HG03039 (cell line): ENCODE data around the gene MAMDC4.
"Not testable (repeated sequence)": the region's sequence is repeated elsewhere in the genome, so short reads cannot be mapped to it uniquely, and the experiment has no call there.

Experiments used
- ATAC-seq: cut with Tn5 transposase; IDR thresholded peaks from one replicate; pipeline ENCODE4 v1.9.1; 2021; ENCODE audit warnings: mild to moderate bottlenecking, moderate library complexity; ENCODE audit not compliant: unreplicated experiment

MAMDC4 gene

DNA sequence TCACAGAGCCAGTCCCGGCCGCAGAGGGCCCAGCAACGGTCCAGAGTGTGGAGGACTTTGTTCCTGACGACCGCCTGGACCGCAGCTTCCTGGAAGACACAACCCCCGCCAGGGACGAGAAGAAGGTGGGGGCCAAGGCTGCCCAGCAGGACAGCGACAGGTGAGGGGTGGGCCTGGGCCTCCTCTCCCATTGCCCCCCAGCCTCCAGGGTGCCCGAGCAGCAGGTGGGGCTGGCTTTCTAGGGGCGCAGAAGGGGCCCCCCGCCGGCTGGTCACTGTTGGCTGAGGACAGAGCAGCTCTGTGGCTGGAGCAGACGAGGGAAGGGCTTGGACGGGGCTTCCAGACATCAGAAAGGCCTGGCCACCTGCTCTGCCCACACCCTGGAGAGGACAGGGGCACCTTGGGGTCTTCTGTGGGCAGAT lies 14.3 kb upstream of the MAMDC4 start:
- not testable (repeated sequence) for ATAC-seq

DNA sequence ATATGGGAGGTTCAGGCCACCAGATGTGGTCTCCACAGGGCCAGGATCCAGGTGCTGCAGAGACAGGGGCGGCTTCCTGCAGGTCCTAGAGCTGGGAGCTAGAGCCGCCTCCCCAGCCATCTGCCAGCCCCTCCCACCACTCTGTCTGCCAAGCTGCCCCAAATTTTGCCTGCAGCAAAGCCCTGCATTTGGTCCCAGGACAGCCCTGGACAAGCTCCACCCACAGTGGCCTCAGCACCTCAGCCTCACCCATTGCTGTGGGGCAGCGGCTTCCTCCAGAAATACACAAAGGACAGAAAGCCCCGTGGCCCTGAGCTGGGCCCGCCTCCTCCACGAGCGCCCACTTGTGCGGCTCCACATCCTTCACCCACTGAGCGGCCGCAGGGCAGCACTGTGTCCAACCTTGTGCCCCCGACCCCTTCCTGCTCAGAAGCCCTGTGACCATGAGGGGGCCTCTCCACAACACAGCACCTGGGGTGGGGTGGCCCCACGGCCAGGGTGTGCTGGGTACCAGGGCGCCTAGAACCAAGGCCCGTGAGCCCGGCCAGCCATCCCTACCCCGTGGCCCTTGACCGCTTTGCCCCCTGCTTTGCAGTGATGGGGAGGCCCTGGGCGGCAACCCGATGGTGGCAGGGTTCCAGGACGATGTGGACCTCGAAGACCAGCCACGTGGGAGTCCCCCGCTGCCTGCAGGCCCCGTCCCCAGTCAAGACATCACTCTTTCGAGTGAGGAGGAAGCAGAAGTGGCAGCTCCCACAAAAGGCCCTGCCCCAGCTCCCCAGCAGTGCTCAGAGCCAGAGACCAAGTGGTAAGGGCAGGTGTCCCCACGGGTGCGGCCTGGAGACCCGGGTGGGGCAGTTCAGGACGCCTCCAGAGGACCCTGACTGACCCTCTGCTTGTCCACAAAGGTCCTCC lies 13.6 kb upstream of the MAMDC4 start:
- no peak for ATAC-seq

DNA sequence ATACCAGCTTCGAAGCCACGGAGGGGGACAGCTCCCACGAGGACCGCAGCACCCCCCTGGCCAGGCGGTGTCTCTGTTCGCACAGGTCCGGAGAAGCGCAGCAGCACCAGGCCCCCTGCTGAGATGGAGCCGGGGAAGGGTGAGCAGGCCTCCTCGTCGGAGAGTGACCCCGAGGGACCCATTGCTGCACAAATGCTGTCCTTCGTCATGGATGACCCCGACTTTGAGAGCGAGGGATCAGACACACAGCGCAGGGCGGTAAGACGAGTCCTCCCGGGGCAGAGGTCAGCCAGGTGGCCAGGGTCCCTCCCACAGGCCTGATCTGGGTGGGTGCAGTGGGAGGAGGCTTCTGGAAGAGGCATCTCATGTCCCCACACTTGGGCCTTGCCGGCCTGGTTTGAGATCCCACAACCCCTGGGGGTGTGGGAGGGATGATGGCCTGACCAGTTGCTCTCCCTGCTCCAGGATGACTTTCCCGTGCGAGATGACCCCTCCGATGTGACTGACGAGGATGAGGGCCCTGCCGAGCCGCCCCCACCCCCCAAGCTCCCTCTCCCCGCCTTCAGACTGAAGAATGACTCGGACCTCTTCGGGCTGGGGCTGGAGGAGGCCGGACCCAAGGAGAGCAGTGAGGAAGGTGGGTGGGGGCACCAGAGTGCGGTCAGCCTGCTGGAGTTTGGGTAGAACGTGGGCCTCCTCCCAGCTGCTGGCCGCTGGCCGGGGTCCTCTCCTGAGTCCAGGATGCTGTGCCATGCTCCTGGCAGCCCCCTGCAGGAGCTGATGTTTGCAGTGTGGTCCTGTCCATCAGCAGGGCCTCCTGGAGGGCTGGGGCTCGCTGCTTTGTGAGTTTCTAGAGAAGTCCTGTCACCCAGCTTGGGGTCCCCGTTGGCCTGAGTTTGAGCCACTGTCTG lies 12.7 kb upstream of the MAMDC4 start:
- ATAC-seq = no peak

DNA sequence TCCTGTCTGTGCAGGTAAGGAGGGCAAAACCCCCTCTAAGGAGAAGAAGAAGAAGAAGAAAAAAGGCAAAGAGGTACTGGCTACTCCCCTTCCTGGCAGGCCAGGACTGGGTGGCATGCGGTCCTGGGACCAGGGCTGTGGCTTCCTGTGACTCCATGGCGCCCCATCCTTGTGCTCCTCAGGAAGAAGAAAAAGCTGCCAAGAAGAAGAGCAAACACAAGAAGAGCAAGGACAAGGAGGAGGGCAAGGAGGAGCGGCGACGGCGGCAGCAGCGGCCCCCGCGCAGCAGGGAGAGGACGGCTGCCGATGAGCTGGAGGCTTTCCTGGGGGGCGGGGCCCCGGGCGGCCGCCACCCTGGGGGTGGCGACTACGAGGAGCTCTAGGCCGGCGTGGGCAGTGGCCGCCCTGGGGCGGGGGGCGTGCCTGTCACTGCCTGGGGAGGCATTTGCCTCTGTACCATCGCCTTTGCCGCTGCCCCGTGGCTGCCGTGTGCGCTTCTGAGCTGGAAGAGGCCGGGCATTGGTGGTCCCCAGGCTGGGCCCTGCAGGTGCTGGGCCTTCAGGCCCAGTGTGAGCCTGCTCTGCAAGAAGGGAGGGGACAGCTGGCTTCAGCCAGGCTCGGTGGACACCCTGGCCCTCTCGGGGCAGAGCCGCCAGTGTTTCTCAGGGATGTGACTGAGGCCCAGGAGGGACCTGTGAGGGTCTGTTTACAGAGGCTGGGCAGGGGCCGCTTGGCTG lies 11.8 kb upstream of the MAMDC4 start:
- no peak for ATAC-seq

DNA sequence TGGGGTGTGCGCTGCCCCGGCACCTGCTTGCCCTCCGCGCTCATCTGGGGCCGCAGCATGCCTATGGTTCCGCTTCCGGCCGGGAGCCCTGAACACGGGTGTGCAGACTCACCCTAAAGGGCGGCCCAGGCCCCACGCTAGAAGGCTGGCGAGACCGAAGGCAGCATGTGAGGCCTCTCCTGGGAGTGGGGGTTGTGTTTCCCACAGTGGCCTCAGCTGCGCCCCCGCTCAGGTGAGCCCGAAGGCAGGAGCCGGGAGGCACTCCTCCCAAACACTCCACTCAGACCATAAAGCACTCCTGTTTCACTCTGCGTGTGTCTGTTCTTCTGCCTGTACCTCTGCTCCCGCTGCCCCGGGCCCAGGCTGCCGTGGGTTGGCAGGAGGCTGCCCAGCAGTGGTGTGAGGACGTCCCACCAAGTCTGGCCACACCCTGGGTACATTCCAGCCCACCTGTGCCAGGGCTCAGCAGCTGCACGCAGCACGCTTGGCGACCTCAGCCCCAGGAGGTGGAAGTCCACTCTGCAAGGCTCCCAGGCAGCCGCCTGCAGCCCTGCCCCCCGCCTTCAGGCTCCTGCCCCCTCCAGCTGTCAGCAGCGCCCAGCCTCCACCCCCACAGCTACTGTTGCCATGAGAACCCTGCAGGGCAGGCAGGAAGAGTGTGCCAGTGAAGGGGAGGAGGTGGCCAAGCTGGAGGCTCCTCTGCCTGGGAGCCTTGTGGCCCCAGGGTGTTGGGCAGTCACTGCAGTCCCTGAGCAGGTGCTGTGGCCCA lies 11.1 kb upstream of the MAMDC4 start:
- no peak for ATAC-seq

DNA sequence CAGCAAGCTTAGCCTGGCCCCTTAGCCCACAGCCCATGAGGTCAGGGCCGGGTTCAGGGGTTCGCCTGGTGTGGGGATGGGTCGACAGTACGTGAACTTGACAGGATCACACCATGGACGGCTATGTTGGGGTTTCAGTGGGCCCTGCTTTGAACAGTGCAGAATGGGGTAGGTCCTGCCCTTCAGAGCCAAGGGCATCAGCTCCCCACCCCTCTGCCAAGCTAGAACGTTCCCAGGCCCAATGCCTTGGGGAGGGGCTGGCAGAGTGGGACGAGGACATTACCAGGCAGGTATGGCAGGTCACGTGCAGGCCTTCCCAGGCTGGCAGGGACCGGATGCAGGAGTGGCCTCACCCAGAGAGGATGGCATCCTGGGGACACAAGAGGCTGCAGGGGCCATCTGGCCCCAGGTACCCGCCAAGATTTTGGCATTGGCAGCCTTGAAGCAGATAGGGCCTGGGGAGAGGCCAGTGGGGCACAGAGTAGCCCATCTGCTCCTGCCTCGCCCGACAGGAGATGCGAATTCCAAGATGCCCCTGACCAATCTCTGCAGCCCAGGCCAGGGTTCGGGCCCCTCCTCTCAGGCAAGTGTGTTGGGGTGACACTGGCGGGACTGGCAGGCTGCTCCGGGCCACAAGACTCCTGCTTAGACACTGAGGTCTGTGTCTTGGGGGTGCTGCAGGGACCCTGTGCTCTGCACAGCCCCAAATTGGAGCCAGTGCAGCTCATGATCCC lies 10.3 kb upstream of the MAMDC4 start:
- not testable (repeated sequence) for ATAC-seq

DNA sequence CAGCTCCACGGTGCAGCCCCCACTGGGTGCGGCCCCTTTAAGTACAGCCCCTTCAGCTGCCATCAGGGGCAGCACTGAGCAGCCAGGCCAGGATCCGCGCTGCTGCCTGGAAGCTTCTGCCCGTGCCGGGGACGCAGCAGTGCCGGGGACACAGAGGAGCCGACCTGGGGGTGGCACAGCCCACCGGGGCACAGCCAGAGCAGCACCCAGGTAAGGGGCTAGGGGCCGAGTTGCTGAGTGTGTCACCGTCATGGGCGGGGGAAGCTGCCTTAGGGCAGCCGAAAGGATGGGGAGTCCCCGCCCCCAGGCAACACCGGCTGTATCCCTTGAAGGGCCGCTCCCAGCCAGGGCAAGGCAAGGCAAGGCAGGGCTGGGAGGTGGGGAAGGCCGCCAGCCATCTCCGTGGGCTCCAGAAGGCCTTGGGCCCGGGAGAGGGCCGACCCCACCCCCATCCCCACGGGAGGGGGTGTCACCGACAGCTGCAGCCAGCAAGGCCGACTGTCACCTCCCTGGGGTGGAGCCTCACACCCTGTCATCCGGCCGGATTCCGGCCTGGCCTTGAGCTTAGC lies 9.7 kb upstream of the MAMDC4 start, which contains the start of gene AJM1:
TSS of gene AJM1 (plus strand) at position 99 of the 569 bp plus-strand sequence. CDS start 1,937 bp downstream, outside the sequence.
- peak; percentile 47 for ATAC-seq

DNA sequence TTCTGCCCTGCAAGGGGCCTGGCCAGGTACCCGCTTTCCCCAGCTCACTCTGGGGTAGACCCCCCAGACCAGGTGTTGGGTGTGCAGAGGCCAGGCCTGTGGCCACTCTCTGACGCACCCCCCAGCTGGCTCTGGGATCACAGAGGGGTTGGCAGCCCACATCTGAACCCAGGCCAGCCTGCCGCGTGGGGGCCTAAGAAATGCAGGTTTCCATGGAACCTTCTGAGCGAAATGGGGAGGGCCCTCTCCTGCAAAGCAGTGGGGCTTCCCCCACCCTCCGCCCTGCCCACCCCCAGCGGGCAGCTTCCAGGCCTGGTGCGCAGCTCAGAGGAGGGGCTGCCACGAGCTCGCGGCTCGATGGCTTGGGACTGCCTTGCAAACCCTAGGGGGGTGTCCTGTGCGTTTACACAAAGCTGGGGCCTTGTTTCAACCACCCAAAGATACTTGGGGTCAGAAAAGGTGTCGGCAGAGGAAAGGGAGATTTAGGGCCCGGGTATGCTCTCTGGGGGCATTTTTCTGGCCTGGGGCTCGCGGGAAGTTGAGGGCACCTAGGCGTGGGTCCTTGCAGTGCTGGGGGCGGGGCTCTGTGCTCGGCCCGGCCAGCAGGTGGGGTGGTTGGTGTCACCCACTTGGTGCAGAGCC lies 8.9 kb upstream of the MAMDC4 start:
- ATAC-seq = not testable (repeated sequence)

DNA sequence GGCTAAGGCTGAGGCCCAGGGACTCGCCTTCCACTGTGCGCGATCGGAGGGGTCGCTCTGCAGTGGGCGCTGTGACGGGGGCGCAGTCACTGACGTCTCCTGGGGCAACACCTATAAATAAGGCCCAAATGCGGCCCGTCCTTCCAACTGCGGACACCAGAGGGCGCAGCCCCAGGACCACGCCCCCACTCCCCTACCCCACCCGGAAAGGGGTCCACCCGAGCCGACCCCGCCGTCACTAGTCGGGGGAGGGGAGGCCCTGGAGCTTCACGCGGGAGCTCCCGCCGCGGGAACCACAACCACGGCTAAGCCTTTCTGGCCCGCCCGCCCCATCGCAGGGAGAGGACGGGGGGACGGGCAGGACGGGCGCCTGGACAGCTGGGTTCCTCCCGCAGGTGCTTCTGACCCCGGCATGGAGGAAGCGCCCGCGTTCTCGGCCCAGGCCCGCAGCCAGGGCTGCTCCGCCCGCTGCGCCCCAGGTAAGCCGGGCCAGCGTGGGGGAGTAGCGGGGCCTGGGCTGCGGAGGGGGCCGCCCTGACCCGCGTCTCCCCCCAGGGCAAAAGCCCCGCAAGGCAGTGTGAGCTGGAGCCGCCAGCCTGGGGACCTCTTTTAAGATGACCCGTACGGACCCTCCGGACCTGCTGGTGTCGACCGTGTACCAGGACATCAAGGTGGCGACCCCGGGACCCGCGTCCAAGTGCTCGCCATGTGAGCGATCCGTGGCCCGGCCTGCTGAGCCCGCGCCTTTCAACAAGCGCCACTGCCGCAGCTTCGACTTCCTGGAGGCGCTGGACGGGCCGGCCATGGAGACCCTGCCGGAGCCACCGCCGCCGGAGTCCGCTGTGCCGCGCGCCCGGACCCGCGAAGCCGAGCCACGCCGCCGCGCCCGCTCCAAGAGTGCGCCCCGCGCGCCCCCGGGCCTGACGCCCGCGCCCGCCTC lies 8.1 kb upstream of the MAMDC4 start:
- ATAC-seq = not testable (repeated sequence)

DNA sequence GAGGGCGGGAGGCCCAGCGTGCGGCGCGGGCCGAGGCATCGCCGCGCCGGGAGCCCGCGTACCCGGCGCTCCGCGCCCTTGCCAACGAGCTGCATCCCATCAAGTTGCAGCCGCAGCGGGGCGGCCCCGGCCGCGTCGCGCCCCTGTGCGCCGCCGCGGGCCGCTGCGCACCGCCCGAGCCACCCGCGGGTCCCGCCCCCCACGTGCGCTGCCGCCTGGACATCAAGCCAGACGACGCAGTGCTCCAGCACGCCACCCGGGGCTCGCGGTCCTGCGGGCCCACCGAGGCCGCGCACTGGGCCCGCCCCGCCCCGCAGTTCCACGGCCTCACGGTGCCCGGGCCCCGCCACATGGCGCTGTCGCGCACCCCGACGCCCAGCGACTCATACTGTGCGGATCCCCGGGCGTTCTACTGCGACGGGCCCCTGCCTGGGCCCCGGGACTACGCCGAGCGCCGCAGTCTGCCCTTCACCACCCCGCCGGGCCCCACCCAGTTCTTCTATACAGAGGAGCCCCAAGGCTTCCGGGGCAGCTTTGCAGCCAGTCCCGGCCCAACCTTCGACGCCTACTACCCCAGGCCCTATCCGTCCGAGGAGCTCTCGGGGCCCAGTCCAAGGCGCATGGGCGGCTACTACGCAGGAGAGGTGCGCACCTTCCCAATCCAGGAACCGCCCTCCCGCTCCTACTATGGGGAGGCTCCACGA lies 7.2 kb upstream of the MAMDC4 start:
- ATAC-seq = no peak

DNA sequence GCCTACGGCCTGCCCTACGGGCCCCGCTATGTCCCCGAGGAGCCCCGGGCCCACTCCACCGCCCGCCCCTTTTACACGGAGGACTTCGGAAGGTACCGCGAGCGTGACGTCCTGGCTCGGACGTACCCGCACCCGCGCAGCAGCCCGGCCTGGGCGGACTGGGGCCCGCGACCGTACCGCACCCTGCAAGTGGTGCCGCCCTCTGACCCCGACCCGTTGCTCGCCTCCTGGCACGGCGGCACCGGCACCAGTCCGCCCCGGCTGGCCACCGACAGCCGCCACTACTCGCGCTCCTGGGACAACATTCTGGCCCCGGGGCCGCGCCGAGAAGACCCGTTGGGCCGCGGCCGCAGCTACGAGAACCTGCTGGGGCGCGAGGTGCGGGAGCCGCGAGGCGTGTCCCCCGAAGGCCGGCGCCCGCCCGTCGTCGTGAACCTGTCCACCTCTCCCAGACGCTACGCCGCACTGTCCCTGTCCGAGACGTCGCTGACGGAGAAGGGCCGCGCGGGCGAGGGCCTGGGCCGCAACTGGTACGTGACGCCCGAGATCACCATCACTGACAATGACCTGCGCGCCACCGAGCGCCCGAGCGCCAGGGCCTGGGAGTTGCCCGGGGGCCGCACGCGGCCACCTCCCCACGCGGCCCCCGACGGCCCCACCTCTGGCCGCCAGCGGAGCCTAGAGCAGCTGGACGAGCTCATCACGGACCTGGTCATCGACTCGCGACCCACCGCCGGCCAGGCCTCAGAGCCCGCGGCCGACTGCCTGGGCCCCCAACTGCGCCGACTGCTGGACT lies 6.5 kb upstream of the MAMDC4 start:
- ATAC-seq = no peak

DNA sequence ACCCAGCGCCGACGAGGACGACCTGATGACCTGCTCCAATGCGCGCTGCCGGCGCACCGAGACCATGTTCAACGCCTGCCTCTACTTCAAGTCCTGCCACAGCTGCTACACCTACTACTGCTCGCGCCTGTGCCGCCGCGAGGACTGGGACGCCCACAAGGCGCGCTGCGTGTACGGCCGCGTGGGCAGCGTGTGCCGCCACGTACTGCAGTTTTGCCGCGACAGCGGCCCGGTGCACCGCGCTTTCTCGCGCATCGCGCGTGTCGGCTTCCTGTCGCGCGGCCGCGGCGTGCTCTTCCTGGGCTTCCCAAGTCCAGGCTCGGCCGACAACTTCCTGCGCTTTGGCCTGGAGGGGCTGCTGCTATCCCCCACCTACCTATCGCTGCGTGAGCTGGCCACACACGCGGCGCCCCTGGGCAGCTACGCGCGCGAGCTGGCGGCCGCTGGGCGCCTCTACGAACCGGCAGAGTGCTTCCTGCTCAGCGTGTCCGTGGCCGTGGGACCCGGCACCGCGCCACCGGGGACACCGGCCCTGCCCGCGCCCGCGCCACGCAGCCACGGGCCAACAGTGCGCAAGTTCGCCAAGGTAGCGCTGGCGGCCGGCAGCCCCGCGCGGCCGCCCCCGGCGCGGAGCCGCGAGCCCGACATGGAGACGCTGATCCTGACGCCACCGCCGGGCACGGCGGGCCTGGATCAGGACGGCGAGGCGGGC lies 5.6 kb upstream of the MAMDC4 start:
- no peak for ATAC-seq

DNA sequence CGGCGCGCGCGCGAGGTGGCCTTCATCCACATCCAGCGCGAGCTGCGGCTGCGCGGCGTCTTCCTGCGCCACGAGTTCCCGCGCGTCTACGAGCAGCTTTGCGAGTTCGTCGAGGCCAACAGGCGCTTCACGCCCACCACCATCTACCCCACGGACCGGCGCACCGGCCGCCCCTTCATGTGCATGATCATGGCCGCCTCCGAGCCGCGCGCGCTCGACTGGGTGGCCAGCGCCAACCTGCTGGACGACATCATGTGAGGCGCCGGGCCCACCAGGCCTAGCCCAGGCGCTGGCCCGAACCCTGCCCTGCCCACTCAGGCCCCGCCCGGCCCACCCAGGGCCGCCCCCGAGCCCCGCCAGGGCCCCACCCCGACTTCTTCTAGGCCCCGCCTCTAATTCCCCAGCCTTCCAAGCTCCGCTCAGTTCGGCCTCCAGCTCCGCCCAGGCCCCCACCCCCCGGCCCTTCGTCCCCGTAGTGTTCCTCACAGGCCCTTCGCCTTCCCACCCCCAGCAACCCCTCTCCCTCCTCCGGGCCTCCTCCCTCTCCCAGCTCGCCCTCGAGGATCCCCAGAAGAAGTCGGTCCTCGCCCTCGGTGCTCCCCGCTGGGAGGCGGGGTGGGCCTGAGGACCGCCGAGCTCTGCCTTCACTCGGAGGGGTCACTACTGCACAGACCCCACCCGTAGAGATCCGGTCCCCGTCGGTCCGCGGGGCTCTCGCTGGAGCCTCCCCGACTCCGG lies 4.9 kb upstream of the MAMDC4 start:
- no peak for ATAC-seq

DNA sequence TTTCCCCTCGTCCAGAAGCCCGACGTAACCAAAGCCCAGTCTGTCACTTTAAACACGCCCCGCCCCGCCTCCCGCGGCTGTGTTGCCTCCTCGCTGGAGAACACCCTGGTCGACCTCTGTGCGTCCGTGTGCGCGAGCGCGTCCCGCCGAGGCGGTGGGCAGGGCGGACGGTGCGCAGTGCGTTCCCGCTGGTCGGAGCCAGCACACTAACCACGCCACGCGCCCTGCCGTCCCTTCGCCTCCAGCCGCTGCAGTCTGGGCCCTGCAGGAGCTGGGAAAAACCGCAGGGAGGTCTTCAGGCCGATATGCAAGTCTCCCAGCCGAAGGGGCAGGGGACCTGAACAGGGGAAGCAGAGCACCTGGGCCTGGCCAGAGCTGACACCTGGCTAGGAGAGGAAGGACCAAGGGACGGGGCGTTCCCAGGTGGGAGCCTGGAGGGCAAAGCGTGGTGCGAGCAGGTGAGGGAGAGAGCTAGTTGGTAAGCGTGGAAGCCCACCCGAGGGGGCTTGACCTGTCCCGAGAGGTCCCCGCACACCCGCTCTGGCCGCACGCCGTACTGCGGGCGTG lies 4.2 kb upstream of the MAMDC4 start:
- no peak for ATAC-seq
